AG10803 (cell line): ENCODE data around the gene CD8A.

Experiments used
- DNase-seq: peaks from one replicate; pipeline ENCODE4 v3.0.0; 2010; ENCODE audit warnings: low read depth
- H3K4me3 ChIP-seq: 2 replicates; pipeline ENCODE4 v1.5.1; 2011; ENCODE audit warnings: mild to moderate bottlenecking, low read length, control low read depth
- TF ChIP-seq, protein P1 (sequence below): conservative IDR thresholded peaks from 2 replicates; pipeline ENCODE4 v1.5.1; 2011; ENCODE audit warnings: mild to moderate bottlenecking, low read length, control low read depth, inconsistent platforms

The CD8A gene

DNA sequence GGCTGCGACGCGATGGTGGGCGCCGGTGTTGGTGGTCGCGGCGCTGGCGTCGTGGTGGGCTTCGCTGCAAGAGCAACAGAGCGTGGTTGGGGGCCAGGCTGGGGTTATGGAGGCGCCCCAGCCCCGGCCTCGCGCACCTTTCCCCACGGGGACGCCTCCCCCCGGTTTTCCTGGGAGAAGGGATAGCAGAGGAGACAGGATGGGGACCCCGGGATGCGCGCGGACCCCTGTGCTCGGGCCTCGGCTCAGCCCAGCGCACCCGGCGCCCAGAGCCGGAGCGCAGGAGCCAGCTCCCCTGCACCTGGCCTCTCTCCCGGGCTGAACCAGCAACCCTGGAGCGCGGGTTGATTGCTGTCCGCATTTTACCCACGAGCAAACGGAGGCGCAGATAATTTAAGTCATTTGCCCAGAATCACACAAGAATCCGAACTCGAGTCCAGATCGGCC, 1.0 kb downstream of the CD8A start:
- H3K4me3 ChIP-seq: no peak overlapping the region
- no peak for DNase-seq
- TF ChIP-seq, protein P1, sequence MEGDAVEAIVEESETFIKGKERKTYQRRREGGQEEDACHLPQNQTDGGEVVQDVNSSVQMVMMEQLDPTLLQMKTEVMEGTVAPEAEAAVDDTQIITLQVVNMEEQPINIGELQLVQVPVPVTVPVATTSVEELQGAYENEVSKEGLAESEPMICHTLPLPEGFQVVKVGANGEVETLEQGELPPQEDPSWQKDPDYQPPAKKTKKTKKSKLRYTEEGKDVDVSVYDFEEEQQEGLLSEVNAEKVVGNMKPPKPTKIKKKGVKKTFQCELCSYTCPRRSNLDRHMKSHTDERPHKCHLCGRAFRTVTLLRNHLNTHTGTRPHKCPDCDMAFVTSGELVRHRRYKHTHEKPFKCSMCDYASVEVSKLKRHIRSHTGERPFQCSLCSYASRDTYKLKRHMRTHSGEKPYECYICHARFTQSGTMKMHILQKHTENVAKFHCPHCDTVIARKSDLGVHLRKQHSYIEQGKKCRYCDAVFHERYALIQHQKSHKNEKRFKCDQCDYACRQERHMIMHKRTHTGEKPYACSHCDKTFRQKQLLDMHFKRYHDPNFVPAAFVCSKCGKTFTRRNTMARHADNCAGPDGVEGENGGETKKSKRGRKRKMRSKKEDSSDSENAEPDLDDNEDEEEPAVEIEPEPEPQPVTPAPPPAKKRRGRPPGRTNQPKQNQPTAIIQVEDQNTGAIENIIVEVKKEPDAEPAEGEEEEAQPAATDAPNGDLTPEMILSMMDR: no peak

DNA sequence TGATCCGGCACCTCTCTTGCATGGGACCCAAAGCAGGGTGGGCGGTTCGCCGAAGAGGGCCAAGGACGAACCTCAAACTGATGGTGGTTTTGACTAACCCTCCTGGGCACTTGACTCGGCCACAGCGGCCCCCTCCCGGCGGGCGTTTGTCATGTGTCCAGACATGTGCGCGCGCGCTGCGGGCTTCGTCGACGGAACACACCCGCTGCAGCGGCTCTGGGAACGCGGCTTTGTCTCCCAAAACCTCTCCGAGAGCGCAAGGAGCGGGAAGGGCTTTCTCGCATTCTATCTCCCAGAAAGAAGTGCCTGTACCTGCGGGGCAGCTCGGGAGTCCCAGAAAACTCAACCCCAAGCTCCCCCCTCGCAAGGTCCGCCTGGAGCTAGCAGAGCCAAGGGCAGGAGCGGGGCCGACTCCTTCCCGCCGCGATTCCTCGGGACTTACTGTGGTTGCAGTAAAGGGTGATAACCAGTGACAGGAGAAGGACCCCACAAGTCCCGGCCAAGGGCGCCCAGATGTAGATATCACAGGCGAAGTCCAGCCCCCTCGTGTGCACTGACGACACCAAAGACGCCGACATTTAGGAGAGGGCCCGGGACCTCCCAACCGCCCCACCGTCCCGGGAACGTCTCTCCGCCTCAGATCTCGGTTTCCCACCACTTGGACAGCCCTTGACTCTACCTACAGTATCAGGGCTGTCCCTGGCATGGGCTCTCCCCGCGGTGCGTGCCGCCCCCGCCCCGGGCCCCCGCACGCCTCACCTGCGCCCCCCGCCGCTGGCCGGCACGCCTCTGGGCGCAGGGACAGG, 1.6 kb downstream of the CD8A start:
- DNase-seq: no peak
- H3K4me3 ChIP-seq: no peak overlapping the region
- TF ChIP-seq, protein P1: no peak

DNA sequence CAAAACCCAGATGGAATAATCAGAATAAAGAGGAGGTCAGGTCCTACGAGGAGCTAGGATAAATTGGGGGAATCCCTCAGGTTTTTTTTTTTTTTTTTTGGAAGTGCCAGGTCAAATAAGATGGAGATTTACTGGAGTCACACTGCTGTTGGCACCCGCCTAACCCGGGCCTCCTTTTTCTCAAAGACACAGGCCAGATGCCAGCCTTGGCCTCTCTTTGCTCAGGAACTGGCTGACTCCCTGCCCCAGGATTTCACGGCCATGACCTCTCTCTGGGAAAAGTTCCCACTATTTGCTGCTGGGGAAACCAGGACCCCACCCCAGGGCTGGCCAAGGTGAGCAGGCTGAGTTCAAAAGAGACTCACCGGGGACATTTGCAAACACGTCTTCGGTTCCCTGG, 2.5 kb downstream of the CD8A start:
- no peak for DNase-seq
- no peak overlapping the region for H3K4me3 ChIP-seq
- TF ChIP-seq, protein P1: no peak

DNA sequence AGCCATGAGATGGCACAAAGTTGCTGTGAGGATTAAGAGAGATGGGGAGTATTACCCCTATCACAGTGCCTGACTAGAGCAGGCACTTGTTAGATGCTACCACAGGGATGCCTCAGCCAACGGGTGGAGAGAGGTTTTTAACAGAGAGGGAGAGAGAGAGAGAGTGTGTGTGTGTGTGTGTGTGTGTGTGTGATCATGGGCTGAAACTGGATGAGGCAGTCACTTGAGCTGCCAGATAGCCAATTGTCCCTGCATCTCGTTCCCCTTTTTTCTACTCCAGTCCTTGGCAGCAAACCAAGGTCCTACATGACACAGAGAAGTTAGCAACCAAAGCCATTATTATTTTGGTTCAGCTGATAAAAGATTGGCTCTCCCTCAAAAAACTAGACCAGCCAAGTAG, 3.0 kb downstream of the CD8A start:
- TF ChIP-seq, protein P1: no peak
- H3K4me3 ChIP-seq: no peak overlapping the region
- no peak for DNase-seq

DNA sequence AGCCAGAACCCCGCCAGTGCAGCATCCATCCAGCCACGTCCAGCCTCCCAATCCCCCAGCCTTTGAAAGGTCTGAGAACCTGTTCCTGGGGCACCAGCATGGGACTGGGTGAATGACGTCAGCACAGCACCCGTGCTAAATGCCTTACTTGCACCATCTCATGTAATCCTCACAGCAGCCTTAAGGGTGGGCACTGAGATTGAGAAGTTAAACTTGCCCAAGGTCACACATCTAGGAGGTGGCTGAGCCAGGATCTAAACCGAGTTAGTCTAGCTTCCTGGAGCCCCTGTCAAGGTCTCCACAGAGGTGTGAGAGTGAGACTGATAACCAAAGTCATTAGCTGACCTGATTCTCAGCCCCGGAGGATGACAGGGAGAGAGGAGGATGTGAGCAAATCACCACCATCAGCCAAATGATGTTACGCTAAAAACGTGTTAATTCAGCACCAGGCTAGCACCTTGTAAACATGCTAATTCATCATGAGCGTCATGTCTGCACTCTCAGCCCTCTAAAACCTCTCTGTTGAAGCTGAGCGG, 4.6 kb downstream of the CD8A start:
- TF ChIP-seq, protein P1: no peak
- no peak for DNase-seq
- no peak overlapping the region for H3K4me3 ChIP-seq

DNA sequence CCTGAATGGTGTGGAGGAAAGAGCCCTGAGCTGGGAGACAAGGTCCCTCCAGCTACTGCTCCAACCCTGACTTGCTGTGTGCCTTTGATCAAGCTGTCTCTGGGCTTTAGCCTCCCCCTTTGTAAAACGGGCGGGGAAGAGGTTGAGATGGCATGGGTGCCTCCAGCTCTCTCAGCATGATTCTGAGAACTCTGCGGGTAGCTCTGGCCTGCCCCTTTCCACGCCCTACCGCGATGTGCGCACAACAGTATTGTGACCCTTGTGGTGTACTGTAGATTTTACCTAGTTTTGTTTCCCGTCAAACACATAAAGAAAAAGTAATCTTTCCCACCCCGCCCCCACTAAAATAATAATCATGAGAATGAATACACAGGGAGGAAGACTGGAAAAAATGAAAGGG, 5.3 kb downstream of the CD8A start:
- DNase-seq: no peak
- H3K4me3 ChIP-seq: no peak overlapping the region
- TF ChIP-seq, protein P1: no peak
